ENCODE results near the gene C4B.
"Not testable (repeated sequence)": the region's sequence is repeated elsewhere in the genome, so short reads cannot be mapped to it uniquely, and the experiment has no call there.

Gene C4B

GRCh38 chr6:31981744-31982143 lies 32.9 kb upstream of the C4B start, which contains the start of gene C4A:
C4A (plus strand) TSS chr6:31982057; CDS start chr6:31982108, 51 bp downstream.
- DNase-seq = not testable (repeated sequence)

- DNase-seq = not testable (repeated sequence)
Observed at GRCh38 chr6:31989363-31989762, 25.2 kb upstream of the C4B start.

- DNase-seq = not testable (repeated sequence)
Observed at GRCh38 chr6:31994421-31994820, 20.2 kb upstream of the C4B start.

- DNase-seq = not testable (repeated sequence)
Observed at GRCh38 chr6:31996385-31996784, 18.2 kb upstream of the C4B start.

- not testable (repeated sequence) for DNase-seq
Observed at GRCh38 chr6:32002546-32003268, 11.9 kb upstream of the C4B start.

GRCh38 chr6:32003301-32003700 lies 11.3 kb upstream of the C4B start:
- DNase-seq = not testable (repeated sequence)

- not testable (repeated sequence) for DNase-seq
Observed at GRCh38 chr6:32004393-32004792, 10.2 kb upstream of the C4B start.

- DNase-seq = not testable (repeated sequence)
Observed at GRCh38 chr6:32004864-32005537, 9.6 kb upstream of the C4B start.

GRCh38 chr6:32005538-32005880 lies 9.1 kb upstream of the C4B start:
- not testable (repeated sequence) for DNase-seq

GRCh38 chr6:32005991-32006529 lies 8.5 kb upstream of the C4B start:
- DNase-seq = not testable (repeated sequence)

- not testable (repeated sequence) for DNase-seq
Observed at GRCh38 chr6:32007086-32007485, 7.5 kb upstream of the C4B start.

- not testable (repeated sequence) for DNase-seq
Observed at GRCh38 chr6:32008037-32008436, 6.6 kb upstream of the C4B start.

- not testable (repeated sequence) for DNase-seq
Observed at GRCh38 chr6:32008616-32009015, 6.0 kb upstream of the C4B start.

- not testable (repeated sequence) for DNase-seq
Observed at GRCh38 chr6:32009537-32009936, 5.1 kb upstream of the C4B start.

- DNase-seq = not testable (repeated sequence)
Observed at GRCh38 chr6:32010856-32011530, 3.6 kb upstream of the C4B start.

- DNase-seq = not testable (repeated sequence)
Observed at GRCh38 chr6:32012941-32013617, 1.5 kb upstream of the C4B start.

- not testable (repeated sequence) for DNase-seq
Observed at GRCh38 chr6:32013738-32014137, 857 bp upstream of the C4B start.

GRCh38 chr6:32022100-32022499 lies 7.5 kb downstream of the C4B start:
- DNase-seq = not testable (repeated sequence)

- not testable (repeated sequence) for DNase-seq
Observed at GRCh38 chr6:32028631-32029030, 14.0 kb downstream of the C4B start.

- not testable (repeated sequence) for DNase-seq
Observed at GRCh38 chr6:32029553-32029952, 15.0 kb downstream of the C4B start.

- DNase-seq = not testable (repeated sequence)
Observed at GRCh38 chr6:32035283-32036013, 20.9 kb downstream of the C4B start.

GRCh38 chr6:32037136-32037535 lies 22.5 kb downstream of the C4B start:
- not testable (repeated sequence) for DNase-seq
